Metanephros (tissue), 2 donors: ENCODE data around the gene MAGIX. TPM values are rescaled to one million over a fixed set of nuclear protein-coding genes. Genes with fewer than 3 reads are reported as not detected.

Source experiments
- small RNA-seq: library from RNA; depleted of rRNA; stranded (forward); fragments of <200 nt; gene quantifications from one replicate; pipeline ENCODE3, GENCODE V24; 2014; ENCODE audit warnings: low replicate concordance
- total RNA-seq: library from RNA; depleted of rRNA; stranded (reverse); fragments of >200 nt; gene quantifications from one replicate; pipeline ENCODE4 v1.2.3, GENCODE V29; 2014

MAGIX gene
- 9.5 TPM for total RNA-seq

DNA sequence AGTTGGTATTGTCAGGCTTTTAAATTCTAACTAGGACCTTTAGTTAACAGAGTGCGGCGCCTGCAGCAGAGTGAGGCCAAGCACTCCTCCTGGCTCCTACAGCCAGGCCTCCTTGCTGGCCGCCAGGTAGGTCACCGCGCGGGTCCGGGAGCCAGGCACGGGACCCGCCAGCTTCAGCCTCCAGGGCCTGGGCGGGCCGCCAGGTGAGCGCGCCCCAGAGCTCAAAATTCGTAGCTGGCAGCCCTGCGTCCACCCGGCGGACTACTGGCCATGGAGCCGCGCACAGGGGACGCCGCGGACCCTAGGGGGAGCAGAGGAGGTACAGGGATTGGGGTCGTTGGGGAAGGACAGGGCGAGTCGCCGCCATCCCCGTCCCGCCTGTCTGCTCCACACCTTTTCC, at the start of gene MAGIX:
Gene MAGIX, plus strand, starts transcription at position 139 of the 400 bp plus-strand sequence. Its CDS starts 132 bp downstream, at position 271.

DNA sequence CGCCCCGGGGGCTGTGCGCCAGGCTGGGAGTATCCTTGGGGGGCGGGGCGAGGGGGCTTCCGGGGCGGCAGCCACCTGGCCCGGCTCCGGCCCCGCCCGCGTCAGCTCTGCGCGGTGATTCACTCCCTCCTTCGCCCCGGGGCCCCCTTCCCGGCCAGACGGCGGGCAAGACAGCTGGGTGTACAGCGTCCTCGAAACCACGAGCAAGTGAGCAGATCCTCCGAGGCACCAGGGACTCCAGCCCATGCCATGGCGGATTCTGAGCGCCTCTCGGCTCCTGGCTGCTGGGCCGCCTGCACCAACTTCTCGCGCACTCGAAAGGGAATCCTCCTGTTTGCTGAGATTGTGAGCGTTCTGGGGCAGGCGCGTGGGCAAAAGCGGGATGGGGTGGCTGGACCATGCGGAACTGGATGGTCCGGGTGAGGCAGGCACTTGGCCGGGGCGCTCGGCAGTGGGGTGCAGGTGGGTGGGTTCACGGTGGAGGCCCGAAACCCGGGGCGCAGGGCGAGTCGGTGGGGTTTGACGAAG, 9.3 kb downstream of the MAGIX start, which contains the start of gene PLP2:
Gene PLP2, plus strand, starts transcription at position 147 of the 528 bp plus-strand sequence. Its CDS starts 103 bp downstream, at position 250.

DNA sequence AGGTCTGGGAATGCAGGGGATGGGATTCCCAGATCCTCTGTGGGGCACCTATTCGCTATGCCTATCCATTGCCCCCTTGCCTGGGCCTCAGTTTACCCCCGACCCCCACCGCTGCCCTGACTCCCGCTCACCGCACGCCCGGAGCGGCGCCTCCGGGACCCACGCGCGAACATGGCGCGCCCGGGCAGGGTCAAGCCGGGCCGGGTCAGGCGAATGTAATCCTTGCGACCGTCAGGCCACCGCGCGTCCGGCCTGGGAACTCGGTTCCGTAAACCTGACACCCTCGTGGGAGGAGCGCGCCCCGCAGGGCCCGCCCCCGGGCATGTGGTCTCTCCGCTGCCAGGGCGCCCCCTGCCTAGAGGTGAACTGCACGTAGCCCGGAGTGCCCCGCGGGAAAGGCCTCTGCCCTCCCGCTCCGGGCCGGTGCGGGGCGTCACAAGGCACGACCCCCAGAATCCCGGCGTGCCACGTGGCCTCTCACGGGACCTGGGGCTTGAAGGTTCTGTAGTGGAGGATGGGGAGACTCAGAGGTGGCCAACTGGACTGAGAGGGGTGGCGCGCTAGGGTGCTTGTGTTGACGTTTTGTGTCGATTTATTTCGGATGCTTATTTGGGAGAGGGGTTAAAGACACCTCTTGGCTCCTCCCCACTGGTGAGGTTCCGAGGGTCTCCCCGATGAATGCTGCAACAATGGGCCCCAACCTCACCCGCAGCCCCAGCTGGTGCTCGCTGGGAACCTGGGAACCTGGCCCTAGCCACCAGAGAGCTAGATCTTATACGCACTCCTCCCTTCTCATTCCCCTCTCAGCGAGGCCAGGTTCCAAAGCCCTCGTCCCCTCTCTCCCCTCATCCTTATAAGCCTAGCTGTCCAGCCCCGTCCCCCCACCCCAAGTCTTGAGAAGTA, 23.8 kb downstream of the MAGIX start, which contains the start of gene PRICKLE3:
Gene PRICKLE3, minus strand, starts transcription at position 249 of the 903 bp plus-strand sequence. Its CDS starts 76 bp downstream, at position 173.

DNA sequence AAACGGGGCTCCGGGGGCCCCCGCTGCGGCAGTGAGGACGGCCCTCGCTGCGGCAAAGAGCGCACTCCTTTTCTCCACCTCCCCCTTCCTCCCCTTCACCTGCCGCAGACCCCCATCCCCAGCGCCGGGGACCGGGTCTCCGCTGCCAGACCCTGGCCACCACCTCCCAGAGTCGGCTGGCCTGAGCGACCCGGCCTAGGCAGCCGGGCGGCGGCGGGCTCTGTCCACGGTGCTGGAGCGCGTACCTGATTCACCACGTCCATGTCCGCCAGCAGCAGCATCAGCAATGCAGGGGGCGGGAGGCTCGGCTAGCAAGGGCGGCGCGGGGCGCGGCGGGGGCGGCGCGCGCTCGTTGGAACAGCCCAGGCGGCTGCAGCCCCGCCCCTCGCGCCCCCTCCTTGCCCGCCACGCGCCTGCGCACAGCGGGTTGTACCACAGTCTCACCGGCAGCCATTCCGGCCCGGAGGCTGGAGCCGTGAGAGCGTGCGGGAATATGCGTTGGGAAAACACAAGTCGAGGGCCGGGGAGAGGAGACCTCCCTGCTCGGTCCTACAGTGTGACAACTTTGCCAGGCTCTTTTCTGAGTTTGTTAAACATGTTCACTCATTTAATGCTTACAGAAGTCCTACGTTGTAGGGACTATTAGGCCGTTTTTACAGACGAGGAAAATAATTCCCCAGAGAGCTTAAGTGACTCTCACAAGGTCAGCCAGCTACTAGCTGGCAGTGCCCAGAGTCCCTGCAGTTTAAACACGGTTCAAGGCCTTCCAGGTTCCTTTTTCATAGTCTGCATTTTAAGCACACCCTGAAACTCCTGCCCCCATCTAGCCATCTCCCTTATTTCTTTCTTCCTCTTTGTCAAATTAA, 37.6 kb downstream of the MAGIX start, which contains the start of gene SYP:
Gene SYP, minus strand, starts transcription at position 288 of the 866 bp plus-strand sequence. Its CDS starts 7 bp downstream, at position 281.

Small RNA genes within 50 kb of the gene (small RNA-seq; reads per million reads assigned to genes)
- not detected for gene RN7SL262P

Other genes with a start within 250 kb of the MAGIX start
- gene PIM2, start 243.7 kb upstream of the MAGIX start, total RNA-seq, result 9.3 TPM
- gene OTUD5, start 205.2 kb upstream of the MAGIX start, total RNA-seq, result 34.3 TPM
- gene KCND1, start 190.9 kb upstream of the MAGIX start, total RNA-seq, result 2.7 TPM
- 28.4 TPM for gene GRIPAP1, start 160.5 kb upstream of the MAGIX start, total RNA-seq
- 27.9 TPM for gene TFE3, start 119.4 kb upstream of the MAGIX start, total RNA-seq
- 6.4 TPM for gene CCDC120, start 103.8 kb upstream of the MAGIX start, total RNA-seq
- 8.1 TPM for gene PRAF2, start 88.8 kb upstream of the MAGIX start, total RNA-seq
- gene WDR45, start 82.9 kb upstream of the MAGIX start, total RNA-seq, result 44.8 TPM
- 24.2 TPM for gene GPKOW, start 39.0 kb upstream of the MAGIX start, total RNA-seq
- 24.3 TPM for gene PLP2, start 9.1 kb downstream of the MAGIX start, total RNA-seq
- gene PRICKLE3, start 23.6 kb downstream of the MAGIX start, total RNA-seq, result 8.0 TPM
- 2.3 TPM for gene SYP, start 37.4 kb downstream of the MAGIX start, total RNA-seq
- 0.41 TPM for gene CACNA1F, start 70.6 kb downstream of the MAGIX start, total RNA-seq
- gene CCDC22, start 72.7 kb downstream of the MAGIX start, total RNA-seq, result 21.0 TPM
- 0.23 TPM for gene FOXP3, start 102.0 kb downstream of the MAGIX start, total RNA-seq
- gene PPP1R3F, start 107.0 kb downstream of the MAGIX start, total RNA-seq, result 8.3 TPM
- not detected for gene GAGE10, start 140.9 kb downstream of the MAGIX start, total RNA-seq
- gene GAGE12J, start 159.3 kb downstream of the MAGIX start, total RNA-seq, result not detected
- gene GAGE13, start 168.8 kb downstream of the MAGIX start, total RNA-seq, result not detected